ENCODE results near the gene EPHA10. TPM values are rescaled to one million over a fixed set of nuclear protein-coding genes. Genes with fewer than 3 reads are reported as not detected.

Gene EPHA10
- total RNA-seq (2022; extraction: Qiagen RNA extraction): 0.98 to 2.3 TPM (median 1.2 TPM) in 5 replicates

DNA sequence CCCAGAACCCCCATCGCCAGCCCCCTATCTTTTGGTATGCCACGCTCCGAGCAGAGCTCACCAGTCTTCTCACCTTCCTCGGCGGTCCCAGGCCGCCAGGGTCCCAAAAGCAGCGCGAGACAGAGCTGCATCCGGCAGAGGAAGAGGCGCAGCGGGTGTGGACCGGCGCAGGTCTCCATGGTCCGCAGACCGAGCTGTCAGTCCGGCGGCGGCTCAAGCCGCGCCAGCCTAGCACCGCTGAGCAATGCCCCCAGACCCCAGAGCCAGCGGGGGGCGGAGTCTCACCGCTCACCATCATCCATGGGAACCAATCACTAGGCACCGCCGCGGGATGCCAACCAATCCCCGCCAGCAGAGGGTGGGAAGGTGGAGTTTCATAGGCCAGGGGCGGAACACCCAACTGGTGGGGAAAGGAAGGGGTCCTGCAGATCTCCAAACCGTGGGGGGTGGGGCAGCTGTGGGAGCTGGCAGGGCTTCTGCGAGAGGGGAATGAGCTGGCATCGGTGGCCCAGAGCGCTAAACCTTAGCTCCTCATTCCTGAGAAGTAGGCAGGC is at the start of gene EPHA10:
EPHA10 (minus strand) TSS at position 233 of the 554 bp plus-strand sequence; CDS start at position 179, 54 bp downstream.

DNA sequence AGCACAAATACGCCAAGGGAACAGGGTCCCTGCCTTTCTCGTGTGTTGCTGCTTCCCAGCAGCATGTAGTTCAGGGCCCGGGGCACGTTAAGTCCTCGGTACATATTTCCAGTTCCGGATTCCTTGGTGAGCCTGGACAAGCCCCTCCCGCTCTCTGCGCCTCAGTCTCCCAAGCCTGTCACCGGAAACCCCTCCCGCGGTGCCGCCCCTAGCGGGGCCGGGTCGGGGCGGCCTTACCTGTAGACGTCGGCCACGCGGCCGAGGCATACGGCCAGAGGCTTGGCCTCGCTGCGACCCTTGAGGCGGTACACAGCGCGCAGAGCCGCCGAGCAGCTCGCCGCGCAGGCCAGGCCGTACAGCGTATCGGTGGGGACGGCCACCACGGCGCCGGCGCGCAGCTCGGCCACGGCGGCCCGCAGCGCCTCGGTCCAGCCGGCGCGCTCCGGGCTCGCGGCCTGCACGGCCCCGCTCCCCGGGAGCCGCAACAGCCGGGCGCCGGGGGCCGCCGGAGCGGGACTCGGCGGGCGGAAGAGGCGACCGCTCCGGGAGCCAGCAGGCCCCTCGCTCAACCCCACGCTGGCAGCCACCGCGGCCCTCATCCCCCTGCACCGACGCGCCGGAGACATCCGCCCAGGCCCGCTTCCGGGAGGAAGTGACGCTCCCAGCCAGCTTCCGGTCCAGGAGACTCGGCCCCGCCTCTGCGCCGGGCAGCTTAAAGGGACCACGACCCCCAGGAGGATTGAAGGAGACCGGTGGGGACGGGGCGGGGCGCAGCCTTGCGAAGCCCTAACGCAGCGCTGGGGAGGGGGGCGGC is 42.8 kb upstream of the EPHA10 start, which contains the start of the genes C1orf122 and YRDC:
C1orf122 (plus strand) TSS at position 236 of the 814 bp plus-strand sequence. CDS start 615 bp downstream, outside the sequence.
YRDC (minus strand) TSS at position 654 of the 814 bp plus-strand sequence; CDS start at position 626, 28 bp downstream.

DNA sequence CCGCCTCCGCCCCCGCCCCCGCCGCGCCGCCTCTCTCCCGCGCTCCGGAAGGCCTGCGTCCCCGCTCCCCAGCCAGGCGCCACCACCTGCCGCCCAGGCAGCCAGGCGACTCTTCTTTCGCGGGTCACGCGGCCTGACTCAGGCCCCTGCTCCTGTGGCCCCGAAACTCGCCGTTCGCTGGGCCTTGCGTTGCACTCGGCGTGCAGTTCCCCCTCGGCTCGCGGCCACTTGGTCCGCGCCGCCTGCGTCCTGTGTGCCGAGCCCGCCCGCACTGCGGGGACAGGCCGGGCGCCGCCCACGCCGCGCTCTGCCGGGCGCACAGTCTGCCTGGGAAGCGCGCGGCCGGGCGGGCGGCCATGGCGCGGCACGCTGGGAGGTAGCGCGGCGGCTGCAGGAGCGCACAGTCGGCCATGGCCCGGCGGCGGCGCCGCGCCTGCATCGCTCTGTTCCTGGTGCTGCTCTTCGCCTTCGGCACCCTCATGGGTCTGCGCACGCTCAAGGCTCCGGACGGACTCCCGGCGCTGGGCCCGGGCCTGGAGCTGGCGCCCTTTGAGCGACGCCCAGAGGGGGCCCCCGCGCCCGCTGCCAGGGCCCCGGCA is 29.0 kb upstream of the EPHA10 start, which contains the start of gene MANEAL:
MANEAL (plus strand) TSS at position 75 of the 599 bp plus-strand sequence; CDS start at position 411, 336 bp downstream.

DNA sequence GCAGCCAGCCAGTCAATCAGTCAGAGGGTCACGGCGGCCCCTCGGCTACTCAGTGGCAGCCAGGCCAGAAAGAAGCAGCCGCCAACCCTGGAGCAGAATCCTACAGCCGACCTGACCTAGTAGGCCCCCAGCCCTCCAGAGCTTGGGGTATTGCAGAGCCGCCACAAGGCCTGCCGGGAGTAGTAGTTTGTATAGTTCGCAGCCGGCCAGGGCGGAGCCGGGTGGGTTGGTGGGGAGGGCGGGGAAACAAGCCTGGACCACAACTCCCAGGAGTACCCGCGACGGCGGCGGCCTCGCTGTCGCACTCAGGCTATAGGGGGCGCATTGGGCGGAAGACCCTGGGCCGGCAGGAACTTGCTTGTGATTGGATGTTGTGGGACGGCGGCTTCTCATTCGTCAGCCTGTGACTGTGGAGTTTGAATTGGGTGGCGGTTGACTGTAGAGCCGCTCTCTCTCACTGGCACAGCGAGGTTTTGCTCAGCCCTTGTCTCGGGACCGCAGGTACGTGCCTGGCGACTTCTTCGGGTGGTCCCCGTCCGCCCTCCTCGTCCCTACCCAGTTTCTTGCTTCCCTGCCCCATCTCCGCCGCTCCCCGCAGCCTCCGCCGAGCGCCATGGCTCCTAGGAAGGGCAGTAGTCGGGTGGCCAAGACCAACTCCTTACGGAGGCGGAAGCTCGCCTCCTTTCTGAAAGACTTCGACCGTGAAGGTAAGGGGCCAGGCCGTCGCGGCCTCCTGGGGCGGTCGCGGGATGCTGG is 72.7 kb downstream of the EPHA10 start, which contains the start of gene CDCA8:
CDCA8 (plus strand) TSS at position 439 of the 756 bp plus-strand sequence; CDS start at position 614, 175 bp downstream.

Other genes with a start within 250 kb of the EPHA10 start
- gene SNIP1, start 210.8 kb downstream of the EPHA10 start, total RNA-seq (2022; extraction: Qiagen RNA extraction): 11.7 to 17.3 TPM (median 14.4 TPM) in 5 replicates
- gene DNALI1, start 208.2 kb downstream of the EPHA10 start, total RNA-seq (2022; extraction: Qiagen RNA extraction): 0.02 to 0.27 TPM (median 0.05 TPM) in 3 of 5 replicates, not detected in the others
- gene GNL2, start 169.2 kb downstream of the EPHA10 start, total RNA-seq (2022; extraction: Qiagen RNA extraction): 61.7 to 65.8 TPM (median 65.0 TPM) in 5 replicates
- gene RSPO1, start 130.2 kb downstream of the EPHA10 start, total RNA-seq (2022; extraction: Qiagen RNA extraction): 0.10 to 0.15 TPM (median 0.11 TPM) in 5 replicates
- gene CDCA8, start 72.6 kb downstream of the EPHA10 start, total RNA-seq (2022; extraction: Qiagen RNA extraction): 44.5 to 49.4 TPM (median 45.8 TPM) in 5 replicates
- 20.6 to 26.6 TPM (median 26.3 TPM) in 5 replicates for gene MANEAL, start 28.7 kb upstream of the EPHA10 start, total RNA-seq (2022; extraction: Qiagen RNA extraction)
- gene C1orf122, start 42.7 kb upstream of the EPHA10 start, total RNA-seq (2022; extraction: Qiagen RNA extraction): 35.9 to 53.8 TPM (median 48.8 TPM) in 5 replicates
- gene YRDC, start 43.1 kb upstream of the EPHA10 start, total RNA-seq (2022; extraction: Qiagen RNA extraction): 12.4 to 16.3 TPM (median 14.8 TPM) in 5 replicates
- gene MTF1, start 94.5 kb upstream of the EPHA10 start, total RNA-seq (2022; extraction: Qiagen RNA extraction): 4.2 to 6.5 TPM (median 5.8 TPM) in 5 replicates
- gene INPP5B, start 181.9 kb upstream of the EPHA10 start, total RNA-seq (2022; extraction: Qiagen RNA extraction): 4.3 to 5.4 TPM (median 4.6 TPM) in 5 replicates
- 51.7 to 86.5 TPM (median 58.0 TPM) in 5 replicates for gene SF3A3, start 224.9 kb upstream of the EPHA10 start, total RNA-seq (2022; extraction: Qiagen RNA extraction)
- 9.6 to 12.4 TPM (median 10.2 TPM) in 5 replicates for gene FHL3, start 240.4 kb upstream of the EPHA10 start, total RNA-seq (2022; extraction: Qiagen RNA extraction)
- 45.4 to 62.0 TPM (median 51.5 TPM) in 5 replicates for gene UTP11, start 247.6 kb upstream of the EPHA10 start, total RNA-seq (2022; extraction: Qiagen RNA extraction)

All from A549 treated with dexamethasone at 1 μM for 4 hours (cell line).